Heart left ventricle (tissue), 13 donors: ENCODE measurements around the gene ESYT2.

Source experiments
- CTCF ChIP-seq, 12 donors: fragments of 200-600 bp; sonication (generic) in 4 of 12; IDR thresholded peaks; one replicate each; pipeline versions ENCODE4 v1.5.0 to v1.8.0; 2018 to 2022; ENCODE audit warnings: antibody characterized with exemption in 12 of 12, mild to moderate bottlenecking in 5 of 12
- POLR2A ChIP-seq, 2 donors: fragments of 450-650 bp; IDR thresholded peaks; one replicate each; pipeline ENCODE4 v1.6.1; 2017; ENCODE audit warnings: antibody characterized with exemption in 2 of 2, mild to moderate bottlenecking in 2 of 2, moderate library complexity in 2 of 2
- donor health status: ischemic (EF 13 %, LVEDD 7.1; RV severe dilation, severe dysfunction).
- donor health status: DM: no; HTN: yes; CAD: no.
- donor health status: DM: no; HTN: no; CAD: no.
- donor health status: ischemic (EF 25% LVEDD 6.9; RV normal size, moderate dysfunction).
- donor health status: ischemic (EF 25% LVEDD 5.7; RV mildly dilated, moderate dysfunction).
- donor health status: ischemic (EF 35%, LVEDD 5.7; RV mildly dilated, moderate dysfunction).
- donor health status: nonischemic (EF 11% LVEDD 7.7; RV severe dilation, severe dysfunction).
- donor health status: DM: yes; HTN: yes; CAD: no.
- donor health status: PGD.
- donor health status: ischemic (EF 29% LVEDD 5.4; RV normal size, mild dysfunction).
- donor health status: nonischemic (EF 23%, LVEDD 6.1; RV moderate dilation, normal function).

GRCh38 chr7:158856883-158857668 is 27.8 kb upstream of the ESYT2 start:
- no peak for TF ChIP-seq CTCF (IDR thresholded peaks at IDR 0.05)
- TF ChIP-seq POLR2A (IDR thresholded peaks at IDR 0.05) = no peak
